HepG2 (cell line): ENCODE measurements around the gene SF3B2. TPM values are rescaled to one million over a fixed set of nuclear protein-coding genes. Genes with fewer than 3 reads are reported as not detected.
A peak's percentile ranks its signal among the peaks of the same experiment; 100 is the strongest.

ENCODE experiments used
- ATAC-seq: fragments of 200-7000 bp; cut with Tn5 transposase; 3 replicates; pipeline ENCODE4 v1.9.1; 2020; ENCODE audit warnings: mild to moderate bottlenecking, moderate library complexity
- BruUV-seq: library from RNA; stranded (reverse); fragments of 400-500 nt; replicated peaks from 2 replicates; lab custom pipeline; 2021; lab: Mats Ljungman, UMichigan
- CTCF ChIA-PET: fragments of 300-600 bp; formaldehyde crosslinking; extraction: SDS; loops from one replicate; lab custom pipeline; 2021; ENCODE audit warnings: low total read pairs, inconsistent platforms, low intra/inter-chr PET ratio; lab: Yijun Ruan, JAX
- POLR2A ChIA-PET: fragments of 350-600 bp; sonication (Branson Sonifier 250); formaldehyde crosslinking; loops from one replicate; lab custom pipeline; 2020; ENCODE audit warnings: antibody characterized with exemption, inconsistent platforms; lab: Yijun Ruan, JAX
- DNase-seq: peaks from one replicate; pipeline ENCODE4 v3.0.0-alpha.2; 2015; ENCODE audit warnings: low spot score
- FAIRE-seq: peaks from 3 replicates; lab custom pipeline; 2011; peaks lifted over from hg19 to GRCh38; lab: Jason Lieb, UNC
- H2AFZ ChIP-seq: one replicate; pipeline ENCODE4 v1.6.1; 2011; ENCODE audit warnings: low read length, inconsistent platforms
- H3K27ac ChIP-seq: fragments of 300-600 bp; 3 replicates; pipeline ENCODE4 v1.8.0; 2011; ENCODE audit warnings: mixed run types, mild to moderate bottlenecking, mixed read lengths, low read length, inconsistent platforms; ENCODE audit not compliant: insufficient read depth; ENCODE audit errors: extremely low read length
- H3K27me3 ChIP-seq, 2 experiments: fragments of 200-600 bp in 1 of 2; 2 replicates in 1 of 2; 3 replicates in 1 of 2; pipeline versions ENCODE4 v1.6.0 to v1.8.0; 2011; ENCODE audit warnings: low read length in 2 of 2, mild to moderate bottlenecking in 2 of 2, moderate library complexity in 2 of 2, inconsistent platforms in 1 of 2; ENCODE audit not compliant: insufficient read depth in 2 of 2, control insufficient read depth in 1 of 2
- H3K36me3 ChIP-seq, 2 experiments: fragments of 200-600 bp in 1 of 2; replicated peaks in 1 of 2; 2 replicates in 1 of 2; 3 replicates in 1 of 2; pipeline versions ENCODE4 v1.5.1 to v1.8.0; 2011; ENCODE audit warnings: low read length in 2 of 2, inconsistent platforms in 1 of 2; ENCODE audit not compliant: insufficient read depth in 2 of 2, control insufficient read depth in 1 of 2
- H3K4me1 ChIP-seq: 2 replicates; pipeline ENCODE4 v1.5.1; 2012; ENCODE audit warnings: low read length, inconsistent platforms; ENCODE audit not compliant: insufficient read depth
- H3K4me2 ChIP-seq: 2 replicates; pipeline ENCODE4 v1.6.0; 2011; ENCODE audit warnings: low read depth, low read length, inconsistent platforms
- H3K4me3 ChIP-seq, 3 experiments: fragments of 200-600 bp in 1 of 3; sonication (generic), shearing (Covaris generic) in 1 of 3; replicated peaks in 1 of 3; 2 replicates each; pipeline ENCODE4 v1.5.1; 2011 to 2016; ENCODE audit warnings: low read length in 3 of 3, inconsistent platforms in 2 of 3, low read depth in 2 of 3, mild to moderate bottlenecking in 2 of 3, control low read depth in 1 of 3, mixed read lengths in 1 of 3; ENCODE audit not compliant: insufficient read depth in 1 of 3
- H3K79me2 ChIP-seq: one replicate; pipeline ENCODE4 v1.6.1; 2011; ENCODE audit warnings: low read length, inconsistent platforms; ENCODE audit not compliant: insufficient read depth
- H3K9ac ChIP-seq: 2 replicates; pipeline ENCODE4 v1.6.0; 2011; ENCODE audit warnings: mild to moderate bottlenecking, low read depth, low read length, inconsistent platforms; ENCODE audit not compliant: insufficient read depth
- H3K9me3 ChIP-seq: 2 replicates; pipeline ENCODE4 v1.5.1; 2012; ENCODE audit warnings: mild to moderate bottlenecking, low read length
- H4K20me1 ChIP-seq: 2 replicates; pipeline ENCODE4 v1.6.0; 2011; ENCODE audit warnings: inconsistent platforms, mild to moderate bottlenecking, low read length, moderate library complexity; ENCODE audit not compliant: insufficient read depth
- DNMT3B ChIP-seq: conservative IDR thresholded peaks from 2 replicates; pipeline ENCODE4 v1.6.1; 2016; ENCODE audit warnings: missing biosample characterization, control low read depth
- HOXA3 ChIP-seq: sonication (generic); formaldehyde crosslinking; IDR thresholded peaks from 2 replicates; pipeline ENCODE4 v1.5.0; 2020; ENCODE audit warnings: missing genetic modification reagents
- RFXAP ChIP-seq: sonication (generic); formaldehyde crosslinking; IDR thresholded peaks from 2 replicates; pipeline ENCODE4 v1.4.0; 2020; ENCODE audit warnings: missing genetic modification reagents, borderline replicate concordance
- RXRB ChIP-seq: IDR thresholded peaks from 2 replicates; pipeline ENCODE4 v1.6.1; 2016; ENCODE audit warnings: borderline replicate concordance, missing genetic modification reagents, missing compliant biosample characterization
- ZBTB7B ChIP-seq: sonication (generic); formaldehyde crosslinking; IDR thresholded peaks from 2 replicates; pipeline ENCODE4 v1.4.0; 2020; ENCODE audit warnings: missing genetic modification reagents
- ZNF75D ChIP-seq: sonication (generic); formaldehyde crosslinking; IDR thresholded peaks from 2 replicates; pipeline ENCODE4 v1.8.1; 2023; ENCODE audit warnings: missing genetic modification reagents, mild to moderate bottlenecking, borderline replicate concordance
- ZNF768 ChIP-seq: sonication (generic); formaldehyde crosslinking; IDR thresholded peaks from 2 replicates; pipeline ENCODE4 v1.4.0; 2020; ENCODE audit warnings: missing genetic modification reagents
- WGBS: methylation state at CpG from one replicate; pipeline ENCODE4 v1.1.6; 2017; ENCODE audit warnings: low lambda C conversion rate; 5-methylcytosine and 5-hydroxymethylcytosine counted together
- in situ Hi-C: cut with HindIII; loops from 2 replicates; pipeline ENCODE4 v1.10.0; 2017; ENCODE audit warnings: low pct_unique_long_range_greater_than_20kb; ENCODE audit not compliant: extremely low pct_ligation_motif_present
- intact Hi-C: fragments of 100-400 bp; cut with micrococcal nuclease; formaldehyde crosslinking; loops from one replicate; pipeline ENCODE4 v1.10.0; 2022; ENCODE audit not compliant: unreplicated experiment
- polyA plus RNA-seq, 8 experiments: library from polyadenylated mRNA; depleted of rRNA in 3 of 8; stranded (reverse) in 7 of 8; unstranded in 1 of 8; fragments of >200 nt; fragmentation: Illumina TruSeq in 4 of 8; extraction: Trizol in 4 of 8; gene quantifications; 2 replicates each; pipeline versions ENCODE4 v1.2.1 to v1.2.3, GENCODE V29; 2011 to 2016; ENCODE audit warnings: low read depth in 4 of 8, missing spikeins in 1 of 8, mixed read lengths in 1 of 8; ENCODE audit not compliant: insufficient read depth in 1 of 8
- total RNA-seq, 5 experiments: library from RNA; depleted of rRNA; stranded (reverse); fragments of >200 nt; fragmentation: Illumina TruSeq; extraction: Trizol; gene quantifications; 2 replicates each; pipeline ENCODE4 v1.2.3, GENCODE V29; 2016; ENCODE audit warnings: low read depth in 1 of 5
- TF ChIP-seq, protein P1 (sequence below): sonication (generic); formaldehyde crosslinking; IDR thresholded peaks from 2 replicates; pipeline ENCODE4 v1.4.0; 2020; ENCODE audit warnings: missing genetic modification reagents
- TF ChIP-seq, protein P2 (sequence below): conservative IDR thresholded peaks from 2 replicates; pipeline ENCODE4 v1.6.1; 2018; ENCODE audit warnings: missing genetic modification reagents
- TF ChIP-seq, protein P3 (sequence below): sonication (generic); formaldehyde crosslinking; IDR thresholded peaks from 2 replicates; pipeline ENCODE4 v1.4.0; 2020; ENCODE audit warnings: mild to moderate bottlenecking, missing genetic modification reagents
- TF ChIP-seq, protein P4 (sequence below), 2 experiments: sonication (generic) in 1 of 2; formaldehyde crosslinking in 1 of 2; IDR thresholded peaks; 2 replicates each; pipeline versions ENCODE4 v1.4.0 to v1.6.1; 2018 to 2020; ENCODE audit warnings: missing genetic modification reagents in 2 of 2, borderline replicate concordance in 1 of 2, low read depth in 1 of 2, mild to moderate bottlenecking in 1 of 2, missing biosample characterization in 1 of 2

The SF3B2 gene
- total and polyA plus RNA-seq, 2 of the 13 experiments (the other 11 are each of a cell fraction or from before 2014, with no cell fraction given): 70.4 to 153 TPM

DNA sequence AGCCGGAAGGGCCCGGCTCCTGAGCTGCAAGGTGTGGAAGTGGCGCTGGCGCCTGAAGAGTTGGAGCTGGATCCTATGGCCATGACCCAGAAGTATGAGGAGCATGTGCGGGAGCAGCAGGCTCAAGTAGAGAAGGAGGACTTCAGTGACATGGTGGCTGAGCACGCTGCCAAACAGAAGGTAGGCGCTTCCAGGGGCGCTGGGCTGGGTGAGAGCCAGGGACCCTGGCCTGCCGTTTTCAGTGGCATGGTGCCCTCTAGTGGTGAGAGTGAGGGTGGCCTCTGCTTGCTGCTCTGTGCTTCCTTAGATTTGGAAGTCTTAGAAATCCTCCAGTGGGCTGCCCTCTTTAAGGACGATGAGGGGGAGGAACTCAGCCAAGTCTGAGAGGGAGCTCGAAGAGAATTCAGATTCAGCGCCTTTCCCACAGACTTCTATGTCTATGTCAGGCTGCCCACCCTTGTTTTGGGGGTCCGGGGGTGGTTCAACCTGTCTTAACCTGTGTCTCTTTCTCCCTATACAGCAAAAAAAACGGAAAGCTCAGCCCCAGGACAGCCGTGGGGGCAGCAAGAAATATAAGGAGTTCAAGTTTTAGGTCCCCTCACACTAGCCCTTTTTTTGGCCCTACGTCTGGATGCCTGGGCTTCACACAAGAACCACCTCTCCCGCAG lies 16.1 kb downstream of the SF3B2 start:
- POLR2A ChIA-PET: interaction anchor here (5.1 kb wide), 1 partner anchor 15 kb away, joined by 40 read pairs; the partner anchor contains the start of gene SF3B2
- H3K4me2 ChIP-seq: no peak overlapping the region
- TF ChIP-seq, protein P1, sequence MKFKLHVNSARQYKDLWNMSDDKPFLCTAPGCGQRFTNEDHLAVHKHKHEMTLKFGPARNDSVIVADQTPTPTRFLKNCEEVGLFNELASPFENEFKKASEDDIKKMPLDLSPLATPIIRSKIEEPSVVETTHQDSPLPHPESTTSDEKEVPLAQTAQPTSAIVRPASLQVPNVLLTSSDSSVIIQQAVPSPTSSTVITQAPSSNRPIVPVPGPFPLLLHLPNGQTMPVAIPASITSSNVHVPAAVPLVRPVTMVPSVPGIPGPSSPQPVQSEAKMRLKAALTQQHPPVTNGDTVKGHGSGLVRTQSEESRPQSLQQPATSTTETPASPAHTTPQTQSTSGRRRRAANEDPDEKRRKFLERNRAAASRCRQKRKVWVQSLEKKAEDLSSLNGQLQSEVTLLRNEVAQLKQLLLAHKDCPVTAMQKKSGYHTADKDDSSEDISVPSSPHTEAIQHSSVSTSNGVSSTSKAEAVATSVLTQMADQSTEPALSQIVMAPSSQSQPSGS (CRISPR knock-in tag): 0 out of 2 replicates have a peak, but pooled peaks have one; percentile 26
- 0 out of 2 replicates have a peak, but pooled peaks have one; percentile 15 for TF ChIP-seq ZNF768 (CRISPR knock-in tag)
- peak; percentile 67 for TF ChIP-seq HOXA3 (CRISPR knock-in tag)
- TF ChIP-seq, protein P2, sequence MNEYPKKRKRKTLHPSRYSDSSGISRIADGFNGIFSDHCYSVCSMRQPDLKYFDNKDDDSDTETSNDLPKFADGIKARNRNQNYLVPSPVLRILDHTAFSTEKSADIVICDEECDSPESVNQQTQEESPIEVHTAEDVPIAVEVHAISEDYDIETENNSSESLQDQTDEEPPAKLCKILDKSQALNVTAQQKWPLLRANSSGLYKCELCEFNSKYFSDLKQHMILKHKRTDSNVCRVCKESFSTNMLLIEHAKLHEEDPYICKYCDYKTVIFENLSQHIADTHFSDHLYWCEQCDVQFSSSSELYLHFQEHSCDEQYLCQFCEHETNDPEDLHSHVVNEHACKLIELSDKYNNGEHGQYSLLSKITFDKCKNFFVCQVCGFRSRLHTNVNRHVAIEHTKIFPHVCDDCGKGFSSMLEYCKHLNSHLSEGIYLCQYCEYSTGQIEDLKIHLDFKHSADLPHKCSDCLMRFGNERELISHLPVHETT (CRISPR knock-in tag): no peak
- no peak for TF ChIP-seq DNMT3B (CRISPR knock-in tag)
- no peak for TF ChIP-seq RFXAP (CRISPR knock-in tag)
- TF ChIP-seq, protein P3, sequence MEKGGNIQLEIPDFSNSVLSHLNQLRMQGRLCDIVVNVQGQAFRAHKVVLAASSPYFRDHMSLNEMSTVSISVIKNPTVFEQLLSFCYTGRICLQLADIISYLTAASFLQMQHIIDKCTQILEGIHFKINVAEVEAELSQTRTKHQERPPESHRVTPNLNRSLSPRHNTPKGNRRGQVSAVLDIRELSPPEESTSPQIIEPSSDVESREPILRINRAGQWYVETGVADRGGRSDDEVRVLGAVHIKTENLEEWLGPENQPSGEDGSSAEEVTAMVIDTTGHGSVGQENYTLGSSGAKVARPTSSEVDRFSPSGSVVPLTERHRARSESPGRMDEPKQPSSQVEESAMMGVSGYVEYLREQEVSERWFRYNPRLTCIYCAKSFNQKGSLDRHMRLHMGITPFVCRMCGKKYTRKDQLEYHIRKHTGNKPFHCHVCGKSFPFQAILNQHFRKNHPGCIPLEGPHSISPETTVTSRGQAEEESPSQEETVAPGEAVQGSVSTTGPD (CRISPR knock-in tag): no peak
- TF ChIP-seq ZBTB7B (CRISPR knock-in tag): peak; percentile 64; the same call in 1 of the 2 replicates
- peak; percentile 17; the same call in 1 of the 2 replicates for TF ChIP-seq RXRB (CRISPR knock-in tag)
- TF ChIP-seq, protein P4, sequence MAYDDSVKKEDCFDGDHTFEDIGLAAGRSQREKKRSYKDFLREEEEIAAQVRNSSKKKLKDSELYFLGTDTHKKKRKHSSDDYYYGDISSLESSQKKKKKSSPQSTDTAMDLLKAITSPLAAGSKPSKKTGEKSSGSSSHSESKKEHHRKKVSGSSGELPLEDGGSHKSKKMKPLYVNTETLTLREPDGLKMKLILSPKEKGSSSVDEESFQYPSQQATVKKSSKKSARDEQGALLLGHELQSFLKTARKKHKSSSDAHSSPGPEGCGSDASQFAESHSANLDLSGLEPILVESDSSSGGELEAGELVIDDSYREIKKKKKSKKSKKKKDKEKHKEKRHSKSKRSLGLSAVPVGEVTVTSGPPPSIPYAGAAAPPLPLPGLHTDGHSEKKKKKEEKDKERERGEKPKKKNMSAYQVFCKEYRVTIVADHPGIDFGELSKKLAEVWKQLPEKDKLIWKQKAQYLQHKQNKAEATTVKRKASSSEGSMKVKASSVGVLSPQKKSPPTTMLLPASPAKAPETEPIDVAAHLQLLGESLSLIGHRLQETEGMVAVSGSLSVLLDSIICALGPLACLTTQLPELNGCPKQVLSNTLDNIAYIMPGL (CRISPR knock-in tag; IDR thresholded peaks at IDR 0.05; ENCODE audit: borderline replicate concordance in 1 of 2, low read depth in 1 of 2): peak; percentile 21 to 66; a peak in 1 of 4 replicates
- no peak for TF ChIP-seq ZNF75D (CRISPR knock-in tag)

More for the DNA sequence above, 16.1 kb downstream of the SF3B2 start:
- H2AFZ ChIP-seq: no peak overlapping the region
- H4K20me1 ChIP-seq: no peaks in the 10 kb centered on the region
- H3K36me3 ChIP-seq: peaks cover 13 to 49% of the 10 kb centered on the region in 2 experiments
- H3K27me3 ChIP-seq: no peaks in the 10 kb centered on the region
- no peaks in the 10 kb centered on the region for H3K9me3 ChIP-seq
- peaks cover 58% of the 10 kb centered on the region for H3K4me1 ChIP-seq
- H3K79me2 ChIP-seq: peaks cover 23% of the 10 kb centered on the region
- FAIRE-seq (peak; percentile 37), ATAC-seq (peak; percentile 74), DNase-seq (peak; percentile 57)
- BruUV-seq: no TSS peak
- intact Hi-C loops (no loop called here), in situ Hi-C loops (loop anchor here (5.0 kb wide), 1 partner anchor 64 kb away; no protein-coding TSS in a partner anchor)
- CTCF ChIA-PET: interaction anchor here (2.7 kb wide), 1 partner anchor 67 kb away, joined by 14 read pairs; no protein-coding TSS in a partner anchor
- no peak overlapping the region for H3K9ac ChIP-seq
- H3K27ac ChIP-seq: peak overlapping the region; percentile 59
- H3K4me3 ChIP-seq: no peak overlapping the region
- WGBS: 79% methylated on average over 15 of the region's 17 CpGs
